TTC549 (cell line): ENCODE results near the gene BLACAT1.
"Not testable (repeated sequence)": the region's sequence is repeated elsewhere in the genome, so short reads cannot be mapped to it uniquely, and the experiment has no call there.

Experiments used
- FAIRE-seq: peaks from 2 replicates; lab custom pipeline; 2012; peaks lifted over from hg19 to GRCh38; lab: Jason Lieb, UNC

Gene BLACAT1

GRCh38 chr1:205406252-205406651, 49.6 kb downstream of the BLACAT1 start:
- not testable (repeated sequence) for FAIRE-seq
